PFSK-1 (cell line): ENCODE results near the gene NISCH.

Experiments
- FOXP2 ChIP-seq: optimal IDR thresholded peaks from 2 replicates; pipeline ENCODE3; 2011; ENCODE audit warnings: borderline replicate concordance, control low read depth, inconsistent platforms; ENCODE audit not compliant: insufficient read depth; ENCODE audit errors: extremely low read length, extremely low read depth
- POLR2AphosphoS5 ChIP-seq: IDR thresholded peaks from 2 replicates; pipeline ENCODE4 v1.6.1; 2012; ENCODE audit warnings: low read depth, mild to moderate bottlenecking, control low read depth, low read length, moderate library complexity
- SIN3A ChIP-seq: IDR thresholded peaks from 2 replicates; pipeline ENCODE4 v1.6.1; 2012; ENCODE audit warnings: mild to moderate bottlenecking, low read length, moderate library complexity, borderline replicate concordance; ENCODE audit not compliant: insufficient read depth
- TAF1 ChIP-seq: IDR thresholded peaks from 2 replicates; pipeline ENCODE4 v1.6.1; 2012; ENCODE audit warnings: low read length, control low read depth, borderline replicate concordance; ENCODE audit not compliant: insufficient read depth
- TF ChIP-seq, protein P1 (sequence below), 2 experiments: IDR thresholded peaks; 2 replicates each; pipeline versions ENCODE4 v1.6.1 to v1.8.0; 2011 to 2012; ENCODE audit warnings: low read depth in 2 of 2, low read length in 2 of 2, control low read depth in 1 of 2, inconsistent platforms in 1 of 2, mild to moderate bottlenecking in 1 of 2, moderate library complexity in 1 of 2; ENCODE audit not compliant: insufficient read depth in 1 of 2

NISCH gene

DNA sequence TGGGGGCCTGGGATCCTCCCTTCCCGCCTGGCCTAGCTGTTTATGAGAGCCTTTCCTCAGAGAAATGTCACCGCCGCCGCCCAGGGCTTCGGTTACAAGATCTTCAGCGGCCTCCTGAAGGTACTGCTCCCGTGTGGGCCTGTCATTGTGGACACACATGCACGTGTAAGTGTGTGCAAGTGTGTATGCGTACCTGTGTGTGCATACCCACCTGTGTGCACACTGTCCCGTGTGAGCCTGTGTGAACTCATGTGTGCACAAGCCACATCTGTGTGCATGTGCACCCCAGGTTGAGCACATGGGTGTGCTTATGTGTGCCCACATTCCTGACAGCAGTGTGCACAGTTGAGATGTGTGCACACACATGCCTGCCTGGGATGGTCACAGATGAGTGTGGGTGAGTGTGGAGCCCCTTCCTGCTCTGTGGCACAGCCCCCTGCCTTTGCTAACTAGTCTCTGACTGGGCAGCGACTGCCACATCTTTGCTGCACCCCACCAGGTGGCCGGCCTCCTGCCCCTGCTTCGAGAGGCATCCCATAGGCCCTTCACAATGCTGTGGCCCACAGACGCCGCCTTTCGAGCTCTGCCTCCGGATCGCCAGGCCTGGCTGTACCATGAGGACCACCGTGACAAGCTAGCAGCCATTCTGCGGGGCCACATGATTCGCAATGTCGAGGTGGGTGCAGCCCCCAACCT is 64.2 kb downstream of the NISCH start:
- no peak for TF ChIP-seq SIN3A
- no peak for TF ChIP-seq POLR2AphosphoS5
- TF ChIP-seq, protein P1, sequence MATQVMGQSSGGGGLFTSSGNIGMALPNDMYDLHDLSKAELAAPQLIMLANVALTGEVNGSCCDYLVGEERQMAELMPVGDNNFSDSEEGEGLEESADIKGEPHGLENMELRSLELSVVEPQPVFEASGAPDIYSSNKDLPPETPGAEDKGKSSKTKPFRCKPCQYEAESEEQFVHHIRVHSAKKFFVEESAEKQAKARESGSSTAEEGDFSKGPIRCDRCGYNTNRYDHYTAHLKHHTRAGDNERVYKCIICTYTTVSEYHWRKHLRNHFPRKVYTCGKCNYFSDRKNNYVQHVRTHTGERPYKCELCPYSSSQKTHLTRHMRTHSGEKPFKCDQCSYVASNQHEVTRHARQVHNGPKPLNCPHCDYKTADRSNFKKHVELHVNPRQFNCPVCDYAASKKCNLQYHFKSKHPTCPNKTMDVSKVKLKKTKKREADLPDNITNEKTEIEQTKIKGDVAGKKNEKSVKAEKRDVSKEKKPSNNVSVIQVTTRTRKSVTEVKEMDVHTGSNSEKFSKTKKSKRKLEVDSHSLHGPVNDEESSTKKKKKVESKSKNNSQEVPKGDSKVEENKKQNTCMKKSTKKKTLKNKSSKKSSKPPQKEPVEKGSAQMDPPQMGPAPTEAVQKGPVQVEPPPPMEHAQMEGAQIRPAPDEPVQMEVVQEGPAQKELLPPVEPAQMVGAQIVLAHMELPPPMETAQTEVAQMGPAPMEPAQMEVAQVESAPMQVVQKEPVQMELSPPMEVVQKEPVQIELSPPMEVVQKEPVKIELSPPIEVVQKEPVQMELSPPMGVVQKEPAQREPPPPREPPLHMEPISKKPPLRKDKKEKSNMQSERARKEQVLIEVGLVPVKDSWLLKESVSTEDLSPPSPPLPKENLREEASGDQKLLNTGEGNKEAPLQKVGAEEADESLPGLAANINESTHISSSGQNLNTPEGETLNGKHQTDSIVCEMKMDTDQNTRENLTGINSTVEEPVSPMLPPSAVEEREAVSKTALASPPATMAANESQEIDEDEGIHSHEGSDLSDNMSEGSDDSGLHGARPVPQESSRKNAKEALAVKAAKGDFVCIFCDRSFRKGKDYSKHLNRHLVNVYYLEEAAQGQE (IDR thresholded peaks at IDR 0.05; ENCODE audit: insufficient read depth in 1 of 2, low read depth in 2 of 2, low read length in 2 of 2) = no peak
- no peak for TF ChIP-seq FOXP2
- TF ChIP-seq TAF1 = no peak

DNA sequence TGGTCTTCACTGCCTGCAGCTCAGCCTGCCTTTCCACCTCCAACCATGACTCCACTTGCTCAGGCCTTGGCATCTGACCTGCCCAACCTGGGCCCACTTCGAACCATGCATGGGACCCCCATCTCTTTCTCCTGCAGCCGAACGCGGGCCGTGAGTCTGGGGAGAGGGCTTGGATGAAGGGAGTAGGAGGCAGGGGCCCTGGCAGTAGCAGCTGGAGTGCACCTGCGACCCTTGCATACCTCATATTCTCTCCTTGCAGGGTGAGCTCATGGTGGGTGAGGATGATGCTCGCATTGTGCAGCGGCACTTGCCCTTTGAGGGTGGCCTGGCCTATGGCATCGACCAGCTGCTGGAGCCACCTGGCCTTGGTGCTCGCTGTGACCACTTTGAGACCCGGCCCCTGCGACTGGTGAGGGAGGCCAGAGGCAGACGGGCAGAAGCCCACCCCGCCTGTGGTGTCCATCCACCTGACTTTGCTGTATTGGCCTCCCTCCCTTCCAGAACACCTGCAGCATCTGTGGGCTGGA is 64.8 kb downstream of the NISCH start:
- TF ChIP-seq SIN3A (no peak), FOXP2 (no peak), POLR2AphosphoS5 (no peak), TAF1 (no peak)
- TF ChIP-seq, protein P1 (IDR thresholded peaks at IDR 0.05; ENCODE audit: insufficient read depth in 1 of 2, low read depth in 2 of 2, low read length in 2 of 2) = no peak

DNA sequence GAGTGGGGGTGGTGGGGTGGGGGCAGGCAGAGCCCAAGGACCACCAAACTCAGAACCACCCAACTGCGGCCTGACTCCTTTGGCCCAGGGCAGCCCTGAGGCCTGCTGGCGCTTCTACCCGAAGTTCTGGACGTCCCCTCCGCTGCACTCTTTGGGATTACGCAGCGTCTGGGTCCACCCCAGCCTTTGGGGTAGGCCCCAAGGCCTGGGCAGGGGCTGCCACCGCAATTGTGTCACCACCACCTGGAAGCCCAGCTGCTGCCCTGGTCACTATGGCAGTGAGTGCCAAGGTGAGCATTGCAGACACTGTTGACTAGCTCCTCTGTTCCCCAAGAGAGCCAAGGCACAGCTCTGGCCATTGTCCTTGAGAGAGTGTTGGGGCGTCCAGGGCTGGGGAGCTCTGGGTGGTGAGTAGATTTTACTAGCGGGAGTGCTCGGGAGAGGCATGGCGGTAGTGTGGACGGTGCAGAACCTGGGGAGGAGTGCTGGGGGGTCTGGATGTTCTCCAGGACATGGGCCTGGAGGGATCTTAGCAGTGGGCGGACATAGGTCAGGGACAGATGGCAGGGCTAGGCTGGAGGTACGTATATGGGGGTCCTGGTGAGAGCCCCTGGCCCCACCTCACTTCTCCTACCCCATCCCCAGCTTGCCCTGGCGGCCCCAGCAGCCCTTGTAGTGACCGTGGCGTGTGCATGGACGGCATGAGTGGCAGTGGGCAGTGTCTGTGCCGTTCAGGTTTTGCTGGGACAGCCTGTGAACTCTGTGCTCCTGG is 65.5 kb downstream of the NISCH start:
- TF ChIP-seq TAF1 (no peak), POLR2AphosphoS5 (no peak), FOXP2 (no peak), SIN3A (no peak)
- TF ChIP-seq, protein P1 (IDR thresholded peaks at IDR 0.05; ENCODE audit: insufficient read depth in 1 of 2, low read depth in 2 of 2, low read length in 2 of 2) = no peak

DNA sequence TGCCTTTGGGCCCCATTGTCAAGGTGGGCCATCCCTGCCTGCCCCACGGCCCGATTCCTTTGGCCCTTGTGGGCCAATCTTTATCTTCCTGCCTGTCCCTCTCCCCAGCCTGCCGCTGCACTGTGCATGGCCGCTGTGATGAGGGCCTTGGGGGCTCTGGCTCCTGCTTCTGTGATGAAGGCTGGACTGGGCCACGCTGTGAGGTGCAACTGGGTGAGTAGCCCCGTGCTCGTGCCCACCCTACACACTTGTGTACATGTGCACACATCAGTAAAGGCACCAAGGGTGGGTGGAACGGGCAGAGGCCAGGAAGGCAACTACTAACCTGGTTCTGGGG is 66.1 kb downstream of the NISCH start:
- TF ChIP-seq FOXP2 (no peak), TAF1 (no peak), SIN3A (no peak), POLR2AphosphoS5 (no peak)
- TF ChIP-seq, protein P1 (IDR thresholded peaks at IDR 0.05; ENCODE audit: insufficient read depth in 1 of 2, low read depth in 2 of 2, low read length in 2 of 2) = no peak
